Activated CD8-positive, alpha-beta memory T cell treated with anti-CD3 and anti-CD28 coated beads, Interleukin-2, amount 50 U/mL, for 24 hours (primary cell): ENCODE measurements around the gene ITPR1.

Experiments used
- DNase-seq: peaks from one replicate; pipeline ENCODE4 v3.0.0-alpha.2; 2020; ENCODE audit errors: extremely low read depth

Gene ITPR1

DNA sequence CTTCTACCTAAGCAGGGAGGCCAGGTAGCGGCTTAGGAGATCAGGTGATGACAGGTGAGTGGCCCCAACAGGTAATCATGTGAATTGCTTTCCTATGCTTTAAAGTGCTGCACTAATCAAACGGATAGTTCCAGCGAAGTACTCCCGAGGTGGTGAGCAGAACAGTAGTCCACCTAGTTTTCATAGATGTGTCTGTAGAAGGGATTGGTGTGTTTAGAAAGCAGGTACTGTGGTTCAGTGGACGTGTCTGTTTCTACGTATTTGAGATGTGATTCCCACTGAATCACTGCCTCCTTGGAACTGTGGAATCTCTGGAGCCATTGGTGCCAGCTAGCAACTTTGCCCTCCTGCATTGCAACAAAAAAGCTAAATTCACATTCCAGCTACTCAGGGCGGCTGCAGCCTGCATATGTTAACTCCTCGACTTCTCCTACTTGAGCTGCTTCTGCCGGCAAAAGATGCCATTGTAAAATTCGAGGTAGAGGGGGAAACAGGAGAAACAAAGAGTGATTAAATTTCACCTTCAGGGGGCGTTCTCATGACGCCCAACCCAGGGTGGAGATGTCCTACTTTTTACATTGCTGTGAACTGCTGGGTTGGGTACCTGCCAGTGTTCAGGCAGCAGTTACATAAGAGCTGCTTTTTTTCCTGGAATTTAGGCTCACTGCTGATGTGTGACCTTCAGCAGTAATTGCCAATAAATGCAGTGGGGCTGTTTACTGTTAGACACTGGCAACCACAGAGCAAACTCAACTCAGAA is 227.3 kb downstream of the ITPR1 start:
- DNase-seq = no peak

DNA sequence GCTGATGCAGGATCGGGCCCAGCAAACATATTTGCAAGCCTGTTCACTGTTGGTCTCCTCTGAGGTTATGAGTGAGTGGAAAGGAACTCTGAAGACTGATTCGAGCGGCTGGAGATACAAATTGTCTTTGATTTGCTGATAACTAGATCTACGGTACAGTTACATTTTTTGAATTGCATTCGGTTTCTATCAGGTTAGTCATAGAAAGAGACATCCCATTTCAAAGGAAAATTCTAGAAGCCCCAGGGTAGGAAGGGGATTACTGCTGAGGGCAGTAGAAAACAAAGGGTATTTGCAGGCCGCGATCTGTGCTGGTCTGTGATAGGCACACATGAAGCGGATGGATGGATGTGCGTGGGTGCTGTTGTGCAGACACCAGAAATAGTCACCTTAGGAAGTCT is 228.4 kb downstream of the ITPR1 start:
- DNase-seq = no peak

DNA sequence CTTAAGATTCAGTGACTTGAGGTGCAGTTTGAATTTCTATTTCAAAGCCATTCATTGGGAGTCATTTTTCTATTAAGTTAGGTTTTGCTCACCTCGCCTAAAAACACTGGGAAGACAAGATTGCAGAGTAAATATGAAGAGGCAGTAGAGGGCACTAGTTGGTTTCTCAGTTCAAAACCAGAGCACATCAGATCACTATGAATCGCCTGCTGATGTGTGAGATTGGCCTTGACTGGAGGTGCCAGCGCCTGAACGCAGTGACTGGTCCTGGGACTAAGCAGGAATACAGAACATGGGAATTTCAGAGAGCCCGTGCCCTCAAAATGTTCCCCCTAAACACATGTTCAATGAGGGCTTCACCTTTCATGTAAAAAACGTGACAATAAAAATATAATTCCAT is 229.0 kb downstream of the ITPR1 start:
- no peak for DNase-seq

DNA sequence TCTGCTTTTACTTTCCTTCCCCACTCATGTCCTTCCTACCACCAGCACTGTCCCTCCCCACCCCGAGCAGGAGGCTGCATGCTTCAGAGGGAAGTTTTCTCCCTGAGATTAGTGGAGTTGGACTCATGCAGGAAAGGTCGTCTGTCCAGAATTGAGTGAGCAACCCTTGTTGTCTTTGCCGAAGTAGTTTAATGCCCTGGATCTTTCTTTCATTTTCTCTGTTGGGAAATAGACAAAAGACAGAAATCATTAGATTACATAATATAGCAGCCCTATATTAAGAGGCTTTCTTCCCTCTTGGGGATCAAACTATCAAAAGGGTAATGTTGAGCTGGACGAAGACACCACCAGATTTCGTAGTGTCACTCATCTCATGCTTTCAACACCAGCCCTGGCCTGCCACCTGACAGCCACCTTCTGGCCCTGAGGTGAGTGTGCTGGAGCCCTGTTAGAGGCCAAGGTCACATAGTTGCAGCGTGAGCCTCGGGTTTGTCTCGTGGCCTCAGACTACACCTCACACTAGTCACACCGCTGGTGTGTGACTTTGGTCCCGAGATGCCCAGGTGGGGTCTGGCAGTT is 231.0 kb downstream of the ITPR1 start:
- no peak for DNase-seq

DNA sequence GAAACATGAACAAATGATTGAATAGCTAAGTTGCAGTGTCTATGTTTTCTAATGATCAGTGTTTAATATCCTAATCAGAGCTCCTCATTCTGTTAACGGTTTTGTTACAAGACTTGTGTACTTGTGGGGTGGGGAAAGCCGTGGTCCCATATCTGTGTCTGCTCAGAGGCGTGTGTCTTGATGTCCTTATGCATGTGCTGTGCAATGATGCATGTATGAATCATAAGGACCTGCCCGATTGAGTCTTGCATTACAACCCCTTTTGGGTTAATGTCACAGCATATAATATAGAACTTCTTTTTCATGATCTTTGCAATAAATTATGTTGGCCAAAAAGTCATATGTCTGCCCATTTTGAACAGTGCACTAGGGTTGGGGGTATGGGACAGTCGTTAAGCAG is 233.4 kb downstream of the ITPR1 start:
- DNase-seq = no peak

DNA sequence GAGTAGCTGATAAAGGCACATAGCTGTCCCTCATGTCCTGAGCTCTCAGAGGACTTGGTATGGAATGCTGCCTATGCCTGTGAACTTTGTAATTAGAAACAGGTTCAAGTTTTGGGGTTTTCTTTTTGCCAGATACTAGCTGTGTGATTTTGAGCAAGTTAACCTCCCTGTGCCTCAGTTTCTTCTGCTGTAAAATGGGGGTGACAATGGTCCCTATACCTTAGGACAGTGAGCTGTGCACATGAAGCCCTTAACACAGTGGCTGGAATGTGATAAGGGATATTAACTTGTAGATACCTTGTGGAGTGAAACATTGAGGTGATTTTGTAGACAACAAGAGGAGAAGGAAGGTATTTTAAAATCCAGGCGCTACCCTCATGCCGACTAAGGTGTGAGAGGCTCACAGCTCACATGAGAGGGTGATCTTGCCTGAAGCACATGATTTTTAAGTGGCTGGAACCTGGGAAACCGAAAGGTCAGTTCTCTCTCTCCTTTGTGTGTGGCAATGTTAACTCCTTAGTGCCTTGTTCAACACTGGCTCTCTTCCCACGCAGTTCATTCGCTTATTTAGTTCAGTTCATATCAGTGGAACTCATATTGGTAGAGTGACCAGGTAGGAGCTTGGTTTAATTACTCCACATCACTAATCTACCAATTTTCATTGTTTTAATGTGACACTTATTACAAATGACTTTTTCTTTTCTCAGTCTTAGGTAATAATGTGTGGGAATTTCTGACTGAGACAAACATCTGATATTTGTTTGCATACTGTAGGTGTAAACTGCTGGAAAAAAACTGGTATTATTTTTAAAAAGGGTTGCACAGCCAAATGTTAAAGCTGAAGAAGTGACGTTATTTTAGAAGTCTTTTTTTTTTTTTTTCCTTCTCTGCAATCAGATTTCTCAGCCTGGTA is 236.2 kb downstream of the ITPR1 start:
- no peak for DNase-seq

DNA sequence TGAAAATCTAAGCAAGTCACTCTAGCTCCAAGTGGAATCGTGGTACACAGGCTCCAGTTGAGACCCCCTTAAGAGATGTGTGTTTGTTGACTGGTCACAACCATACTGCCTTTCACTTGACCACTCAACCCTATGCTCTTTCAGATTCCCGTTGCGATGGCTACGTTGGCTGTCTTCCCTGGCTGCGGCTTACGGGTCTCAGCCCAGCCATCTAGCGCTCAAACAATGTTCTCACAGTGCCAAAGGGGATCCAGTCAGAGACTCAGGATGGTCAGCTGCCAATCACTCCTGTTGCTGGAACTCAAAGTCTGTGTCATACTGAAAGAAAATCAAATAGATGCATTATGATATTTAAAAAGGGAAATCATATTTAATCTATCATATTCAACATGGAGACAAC is 237.6 kb downstream of the ITPR1 start:
- DNase-seq = no peak

DNA sequence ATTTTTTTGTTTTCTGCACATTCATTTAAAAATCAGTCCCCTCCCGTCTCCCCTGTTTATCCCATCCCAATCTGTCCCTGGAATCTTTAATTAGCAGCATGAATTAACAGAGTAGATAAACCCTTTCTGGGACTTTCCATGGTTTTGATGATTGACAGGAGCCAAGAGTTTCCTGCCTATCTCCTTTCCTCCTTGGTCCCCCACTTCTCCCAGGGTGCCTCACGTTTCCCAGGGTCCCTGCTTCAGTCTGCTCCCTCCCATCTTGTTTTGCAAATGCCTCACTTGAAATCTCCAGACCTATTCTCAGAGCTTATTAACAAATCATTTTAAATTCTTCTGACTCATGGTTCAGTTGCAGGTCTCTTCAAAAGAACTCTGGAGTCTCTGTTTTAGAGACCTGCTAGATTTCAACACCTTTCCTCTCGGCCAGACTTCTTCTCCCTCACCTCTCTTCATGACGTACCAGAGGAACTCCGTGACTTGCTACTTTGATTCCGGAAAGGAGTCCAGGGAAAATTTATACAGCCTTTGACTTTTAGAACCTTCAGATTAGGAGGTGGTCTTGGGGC is 238.5 kb downstream of the ITPR1 start:
- DNase-seq = no peak

DNA sequence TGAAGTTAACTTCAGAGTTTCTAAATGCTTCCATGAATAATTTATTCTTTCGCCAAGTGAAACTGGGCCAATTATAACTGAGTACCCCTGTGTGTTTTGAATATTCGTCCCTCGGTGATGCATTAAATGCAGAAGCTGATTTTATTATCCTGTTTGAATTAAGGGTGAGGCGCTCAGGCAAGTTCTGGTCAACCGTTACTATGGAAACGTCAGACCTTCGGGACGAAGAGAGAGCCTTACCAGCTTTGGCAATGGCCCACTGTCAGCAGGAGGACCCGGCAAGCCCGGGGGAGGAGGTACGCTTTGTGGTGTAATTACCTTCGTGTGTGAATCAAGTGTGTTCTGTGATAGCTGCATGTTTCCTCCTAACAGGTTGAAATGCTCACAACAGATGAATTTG is 239.8 kb downstream of the ITPR1 start:
- no peak for DNase-seq

DNA sequence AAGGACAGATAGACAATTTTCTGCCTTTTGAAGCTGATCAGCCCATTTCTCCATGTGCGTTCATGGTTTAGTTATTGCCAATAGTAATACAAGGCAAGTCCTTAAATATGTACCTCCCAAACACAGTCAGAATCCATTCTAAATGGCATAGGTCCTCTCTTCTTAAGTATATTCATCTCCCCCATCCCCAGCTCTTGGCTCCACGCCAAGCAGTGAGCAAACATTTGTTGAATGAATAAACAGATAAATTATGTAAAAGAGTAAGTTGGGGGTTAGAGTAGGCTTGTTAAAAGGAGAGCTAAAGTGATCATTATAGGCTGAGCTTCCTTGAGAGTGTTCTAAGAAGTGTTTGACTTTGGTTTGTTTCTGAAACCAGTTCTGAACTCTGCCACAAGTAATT is 241.3 kb downstream of the ITPR1 start:
- DNase-seq = no peak

DNA sequence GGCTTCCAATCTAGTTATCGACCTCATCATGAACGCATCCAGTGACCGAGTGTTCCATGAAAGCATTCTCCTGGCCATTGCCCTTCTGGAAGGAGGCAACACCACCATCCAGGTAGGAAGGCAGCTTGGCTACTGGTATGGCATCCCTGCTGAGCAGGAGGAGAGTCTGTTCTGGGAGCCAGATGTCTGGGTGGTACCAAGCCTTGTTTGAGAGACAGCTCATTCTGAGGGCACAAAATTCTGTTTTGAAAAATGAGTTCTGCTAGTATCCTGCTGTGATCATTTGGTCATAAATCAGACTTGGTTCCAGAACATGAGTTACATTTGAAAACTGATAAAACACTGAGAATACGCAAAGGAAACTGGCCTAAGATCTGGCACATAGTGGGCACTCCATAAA is 242.1 kb downstream of the ITPR1 start:
- DNase-seq = no peak

DNA sequence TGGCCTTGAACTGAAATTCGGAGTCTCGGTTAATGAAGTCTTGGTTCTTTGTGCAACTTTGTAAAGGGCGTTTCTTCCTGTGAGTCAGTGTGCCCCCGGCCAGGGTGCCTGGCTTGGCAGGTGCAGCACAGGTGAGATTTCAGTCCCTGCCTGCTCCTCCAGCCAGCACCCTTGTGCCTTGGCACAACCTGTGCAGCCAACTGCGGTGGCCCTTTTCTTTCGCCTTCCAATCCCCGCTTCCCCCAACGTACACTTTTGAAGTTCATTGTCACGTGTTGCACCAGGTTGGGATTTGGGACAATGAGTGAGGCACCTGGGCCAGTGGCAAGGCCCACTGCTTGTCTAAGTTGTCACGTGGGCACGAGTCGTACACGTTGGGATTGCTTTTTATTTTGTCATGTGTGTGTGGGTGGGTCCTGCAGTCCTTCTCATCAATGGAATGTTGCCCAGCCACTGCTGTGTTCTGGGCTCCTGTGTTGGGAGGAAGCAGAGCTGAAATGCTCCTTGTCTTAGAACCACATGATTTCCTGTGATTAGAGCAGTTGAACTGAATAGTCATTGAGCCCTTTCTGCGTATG is 243.2 kb downstream of the ITPR1 start:
- DNase-seq = no peak

DNA sequence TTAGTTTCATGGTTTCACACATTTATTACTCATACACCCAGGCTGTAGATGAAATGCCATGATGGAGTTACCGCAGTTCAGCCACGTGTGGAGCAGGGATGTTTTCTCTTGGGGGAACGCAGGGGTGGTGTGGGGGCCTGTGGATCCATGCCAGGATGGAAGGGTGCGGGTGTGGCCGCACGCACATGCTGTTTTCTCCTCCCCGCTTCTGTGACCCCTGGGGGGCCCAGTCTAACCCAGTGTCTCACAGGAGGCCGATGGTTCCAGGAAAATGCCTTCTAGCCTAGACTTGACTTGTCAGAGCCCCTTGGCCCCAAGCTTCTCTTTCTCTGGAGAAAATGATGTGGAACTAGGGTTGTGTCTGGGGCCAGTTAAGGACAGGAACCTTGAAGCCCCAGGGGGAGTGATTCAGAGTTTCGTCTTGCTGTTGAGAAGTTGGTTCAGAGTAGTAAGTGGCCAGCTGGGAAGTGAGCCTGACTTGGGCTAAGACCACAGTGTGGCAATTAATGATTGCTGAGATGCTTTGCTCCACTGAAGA is 245.7 kb downstream of the ITPR1 start:
- DNase-seq = no peak

DNA sequence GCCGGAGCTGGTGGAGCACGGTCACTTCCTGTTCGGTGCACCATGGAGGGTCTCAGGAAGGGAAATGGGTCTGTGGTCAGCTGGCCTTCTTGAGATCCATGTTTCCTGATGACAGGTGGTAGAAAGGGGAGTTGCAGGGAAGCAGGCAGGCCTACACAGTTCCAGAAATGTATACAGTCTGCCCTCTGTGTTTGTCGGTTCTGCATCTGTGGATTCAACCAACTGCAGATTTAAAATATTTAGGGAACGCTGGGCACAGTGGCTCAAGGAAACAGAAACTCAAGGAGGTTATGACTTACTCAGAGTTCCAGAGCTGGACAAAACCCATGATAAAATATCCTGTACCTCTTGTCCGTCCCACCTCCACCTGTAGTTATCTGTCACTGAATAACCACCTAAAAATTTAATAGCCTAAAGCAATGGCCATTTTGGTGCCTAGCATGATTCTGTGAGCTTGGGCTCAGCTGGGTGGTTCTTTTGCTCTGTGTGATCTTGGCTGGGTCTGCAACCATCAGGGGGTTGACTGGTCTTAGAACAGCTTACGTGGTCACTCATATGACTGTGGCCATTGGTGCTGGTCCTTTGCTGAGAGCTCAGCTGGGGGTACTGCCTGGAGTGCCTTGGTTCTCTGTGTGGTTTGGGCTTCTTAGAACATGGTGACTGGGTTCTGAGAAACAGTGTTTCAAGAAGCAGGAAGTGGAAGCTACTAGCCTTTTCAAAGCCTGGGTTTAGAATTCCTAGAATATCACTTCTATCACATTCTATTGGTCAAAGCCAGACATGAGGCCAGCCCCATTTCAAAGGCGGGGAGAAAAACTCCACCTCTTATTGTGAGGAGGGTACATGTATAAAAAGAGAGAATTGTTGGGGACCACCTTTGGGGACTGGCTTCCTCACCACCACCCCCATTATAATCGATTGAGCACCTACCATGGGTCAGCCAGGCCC is 246.4 kb downstream of the ITPR1 start:
- no peak for DNase-seq

DNA sequence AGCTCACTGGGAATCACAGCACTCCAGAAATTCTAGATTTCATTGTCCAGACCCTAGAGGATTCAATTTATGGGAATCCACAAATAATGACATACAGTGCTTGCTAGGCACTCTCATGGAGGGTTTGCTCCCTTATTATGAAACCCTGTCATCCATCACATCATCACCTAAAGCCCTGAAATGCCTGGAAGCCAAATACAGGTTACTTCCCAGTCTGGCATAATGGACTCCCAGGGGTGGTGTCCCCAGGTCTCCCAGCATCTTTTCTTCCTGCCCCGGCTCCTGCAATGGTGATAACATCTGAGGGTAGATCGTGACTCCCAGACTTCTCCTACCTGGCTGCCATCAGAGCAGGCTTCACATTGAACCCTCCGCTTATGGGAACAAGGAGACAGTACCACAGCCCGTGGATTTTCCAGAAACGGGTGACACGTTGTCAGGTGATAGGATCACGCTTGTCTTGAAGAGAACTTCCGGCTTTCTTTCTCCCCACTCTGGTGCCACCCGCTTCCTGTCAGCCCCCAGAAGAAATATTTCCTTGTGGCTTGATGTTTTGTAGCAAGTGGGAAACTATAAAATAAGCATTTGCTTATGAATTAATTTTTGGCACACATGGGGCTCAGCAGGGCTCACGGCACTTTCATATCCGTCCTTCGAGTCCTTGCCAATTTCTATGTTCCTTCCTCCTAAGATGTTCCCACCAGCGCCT is 247.4 kb downstream of the ITPR1 start:
- DNase-seq = no peak

DNA sequence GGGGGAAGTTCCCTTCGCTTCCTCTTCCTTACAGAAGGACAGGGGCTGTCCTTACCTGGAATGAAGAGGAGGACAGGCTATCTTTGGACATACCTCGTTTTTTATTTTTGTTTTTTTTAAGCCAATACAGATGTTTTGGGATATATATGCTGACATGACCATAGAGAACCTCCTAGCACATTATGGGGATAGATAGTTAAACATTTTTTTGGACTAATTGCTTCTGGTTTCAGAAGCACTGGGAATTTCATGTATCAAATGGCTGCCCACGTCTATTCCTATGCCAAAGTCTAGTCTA is 247.9 kb downstream of the ITPR1 start:
- DNase-seq = no peak

DNA sequence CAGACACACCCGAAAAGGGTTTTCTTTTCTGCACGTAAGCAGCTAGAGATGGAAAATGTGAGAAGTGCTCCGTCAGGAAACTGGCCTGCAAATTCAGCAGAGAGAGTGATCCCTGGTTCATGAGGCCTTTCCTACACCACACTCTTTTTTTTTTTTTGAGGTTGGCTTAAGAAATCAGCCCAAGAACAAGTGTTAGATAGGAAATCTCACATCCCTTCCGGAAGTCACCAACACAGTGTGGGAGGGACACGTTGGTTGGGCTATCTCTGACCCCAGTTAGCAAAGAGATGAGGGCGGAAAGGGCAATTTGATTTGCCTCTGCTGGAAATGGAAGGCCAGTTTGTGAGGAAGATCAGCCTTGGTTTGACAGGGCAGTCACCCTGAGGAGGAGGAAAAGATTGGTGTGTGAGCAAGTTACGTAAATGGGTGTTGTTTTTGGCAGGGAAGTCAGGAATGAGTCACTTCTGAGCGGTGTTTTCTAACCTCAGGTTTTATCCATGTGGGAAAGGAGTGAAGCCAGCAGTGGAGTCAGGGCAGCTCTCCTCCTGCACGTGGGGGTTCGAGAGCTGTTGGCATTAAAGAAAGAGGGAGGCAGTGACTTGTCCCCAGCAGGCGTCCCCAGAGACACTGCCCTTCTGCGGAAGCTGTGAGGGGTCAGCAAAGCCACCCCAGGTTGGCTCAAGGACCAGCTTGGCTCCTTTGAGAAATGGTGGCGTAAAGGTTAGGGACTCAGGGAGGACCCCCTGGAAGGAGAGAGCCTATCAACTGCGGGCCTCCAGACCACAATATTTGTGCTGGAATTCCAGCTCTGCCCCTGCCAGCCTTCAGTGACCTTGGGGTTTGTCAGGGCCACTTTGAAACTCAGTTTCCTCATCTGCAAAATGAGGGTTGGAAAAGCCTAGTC is 248.5 kb downstream of the ITPR1 start:
- no peak for DNase-seq

DNA sequence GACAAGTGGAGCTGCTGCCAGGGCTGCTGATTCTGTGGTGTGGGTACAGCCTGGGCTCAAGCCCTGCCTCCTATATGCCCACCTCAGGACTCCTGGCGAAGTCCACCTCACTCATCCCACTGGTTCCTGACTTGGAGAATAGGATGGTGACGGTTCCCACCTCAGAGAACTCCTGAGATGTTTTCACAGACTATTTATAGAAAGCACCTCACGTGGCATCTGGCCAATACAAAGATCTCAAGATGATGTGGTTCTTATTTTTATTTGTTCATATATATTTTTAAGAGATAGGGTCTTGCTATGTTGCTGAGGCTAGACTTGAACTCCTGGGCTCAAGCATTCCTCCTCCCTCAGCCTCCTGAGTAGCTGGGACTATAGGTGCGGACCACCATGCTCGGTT is 249.2 kb downstream of the ITPR1 start:
- DNase-seq = no peak

DNA sequence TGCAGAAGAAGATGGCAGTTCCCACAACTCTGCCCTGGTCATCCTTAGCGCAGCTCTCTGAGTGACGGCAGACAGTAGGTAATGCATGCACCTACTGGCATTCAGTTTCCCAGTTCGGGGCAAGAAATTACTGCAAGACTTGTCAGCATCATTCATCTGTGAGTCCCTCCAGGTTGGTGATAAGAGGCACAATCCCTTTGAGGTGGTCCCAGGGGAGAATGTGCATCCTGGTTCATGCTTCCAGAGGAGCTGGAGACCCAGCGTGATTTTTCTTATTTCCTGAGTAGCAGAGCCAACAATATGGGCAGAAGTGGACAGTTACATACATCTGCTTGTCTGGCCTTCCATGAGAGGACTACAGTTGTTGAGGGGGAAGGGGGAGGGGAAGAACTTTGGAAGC is 250.2 kb downstream of the ITPR1 start:
- DNase-seq = no peak
